GM19467 (cell line): ENCODE results near the gene PSD.

Experiments used
- ATAC-seq: cut with Tn5 transposase; IDR thresholded peaks from one replicate; pipeline ENCODE4 v1.9.1; 2021; ENCODE audit warnings: mild to moderate bottlenecking, moderate library complexity; ENCODE audit not compliant: unreplicated experiment

PSD gene

GRCh38 chr10:102420714-102421506 is 2.3 kb upstream of the PSD start, which contains the start of gene FBXL15:
TSS of gene FBXL15 (plus strand) at chr10:102420836. CDS start at chr10:102421130, 294 bp downstream.
- ATAC-seq, result peak; percentile 70

DNA sequence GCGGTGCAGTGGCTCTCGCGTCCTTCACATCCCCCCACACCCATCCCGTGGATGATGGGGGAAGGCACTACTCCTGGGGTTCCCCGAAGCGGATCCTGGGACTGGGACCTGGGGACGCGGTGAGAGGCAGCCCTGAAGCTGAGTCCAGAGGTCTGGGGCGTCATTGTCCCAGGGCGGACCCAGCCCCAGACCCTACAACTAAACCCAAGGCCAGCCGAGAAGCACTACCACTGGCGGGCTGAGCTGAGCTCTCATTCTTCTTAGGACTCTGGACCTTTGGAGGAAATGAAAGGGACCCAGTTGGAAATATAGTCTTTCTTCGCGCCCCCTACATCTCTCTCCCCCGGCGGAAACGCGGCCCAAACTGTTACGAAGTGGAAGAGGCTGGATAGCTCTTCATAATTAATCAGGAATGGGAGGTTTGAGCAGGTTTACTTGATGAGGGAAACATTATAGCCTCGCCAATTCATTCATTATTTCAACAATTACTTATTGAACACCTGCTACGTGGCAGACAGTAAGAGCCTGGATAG is 1.7 kb upstream of the PSD start:
- no peak for ATAC-seq

- no peak for ATAC-seq
These were observed 940 bp upstream of the PSD start for GRCh38 chr10:102419269-102420180.

GRCh38 chr10:102416695-102417094 is 1.9 kb downstream of the PSD start:
- no peak for ATAC-seq

DNA sequence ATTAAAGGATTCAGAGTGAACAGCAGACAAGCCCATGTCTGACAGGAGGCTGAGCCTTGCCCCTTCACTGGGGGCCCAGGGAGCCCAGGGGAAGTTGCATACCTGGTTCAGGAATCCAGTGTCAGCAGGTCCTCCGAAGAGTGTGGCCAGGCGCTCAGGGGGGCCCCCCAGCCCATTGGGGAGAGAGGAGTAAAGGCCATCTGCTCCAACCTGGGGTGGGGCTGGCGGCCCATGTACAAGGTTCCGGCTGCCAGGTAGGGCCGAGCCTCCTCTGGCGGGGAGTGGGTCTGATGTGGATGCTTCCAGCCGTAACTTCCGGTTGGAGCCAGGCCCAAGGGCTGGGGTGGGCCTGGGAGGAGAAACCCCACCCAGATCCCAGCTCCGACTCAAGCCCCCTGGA is 2.3 kb downstream of the PSD start:
- ATAC-seq, result no peak

- ATAC-seq, result no peak
These were observed 3.8 kb downstream of the PSD start for GRCh38 chr10:102414749-102415148.

DNA sequence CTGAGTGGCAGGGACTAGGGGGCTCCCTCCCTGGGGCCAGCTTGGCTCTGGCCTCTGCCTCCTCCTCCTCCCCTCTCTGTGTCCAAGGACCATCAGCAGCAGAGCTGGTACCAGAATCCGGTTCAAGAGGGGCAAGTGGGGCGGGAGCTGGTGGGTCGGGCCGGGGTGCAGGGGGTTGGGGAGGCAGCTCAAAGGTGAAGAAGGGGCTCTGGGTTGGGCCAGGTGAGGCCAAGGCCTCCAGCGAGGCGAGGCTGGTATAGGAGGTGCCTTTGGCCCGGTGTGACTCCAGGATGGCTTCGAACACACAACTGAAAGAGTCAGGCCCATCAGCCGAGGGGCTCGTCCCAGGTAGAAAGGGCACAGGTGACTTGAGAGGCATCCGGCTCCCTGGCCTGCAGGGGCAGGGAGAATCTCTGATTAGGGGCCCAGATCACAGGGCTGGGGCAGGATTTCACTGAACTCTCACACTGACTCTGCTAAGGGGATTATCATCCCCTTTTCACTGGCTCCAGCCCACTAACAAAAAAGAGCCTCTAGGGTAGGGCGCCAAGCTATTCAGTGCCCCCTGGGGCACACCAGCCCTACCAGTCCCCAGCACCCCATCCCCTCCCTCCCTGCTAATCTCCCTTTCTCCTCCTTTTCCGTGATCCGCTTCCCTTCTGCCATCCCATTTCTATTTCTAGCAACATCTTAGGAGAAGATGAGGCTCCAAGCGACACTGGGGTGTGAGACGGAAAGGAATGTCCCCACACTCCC is 4.6 kb downstream of the PSD start:
- no peak for ATAC-seq

DNA sequence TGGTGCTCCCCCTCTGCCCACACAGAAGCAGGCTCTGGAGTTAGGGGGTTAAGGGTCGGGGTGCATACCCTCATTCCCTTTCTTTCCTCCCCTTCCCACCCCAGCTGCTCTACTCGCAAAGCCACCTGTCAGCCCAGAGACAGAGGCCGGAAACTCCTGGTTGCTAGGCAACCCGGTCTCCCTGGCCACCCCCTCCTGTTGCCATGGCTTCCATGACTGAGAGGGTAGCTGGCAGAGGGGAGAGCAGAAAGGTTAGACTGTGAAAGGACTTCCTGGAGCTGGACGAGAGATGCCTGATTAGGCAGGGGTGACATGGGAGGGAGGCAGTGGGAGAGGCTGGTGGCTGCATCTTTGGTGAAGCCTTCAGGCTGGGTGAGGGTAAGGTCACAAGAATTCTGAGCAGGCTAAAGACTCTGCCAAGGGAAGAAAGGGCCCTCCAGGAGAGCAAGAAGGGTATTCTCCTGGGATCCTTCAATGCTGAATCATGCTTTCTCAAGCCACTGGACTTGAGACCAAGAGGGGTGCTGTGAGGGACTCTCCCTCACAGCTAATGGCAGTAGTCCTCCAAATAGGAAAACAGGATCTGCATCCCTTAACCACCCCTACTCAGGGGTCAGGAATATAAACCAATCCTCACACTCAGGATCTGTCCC is 5.4 kb downstream of the PSD start:
- no peak for ATAC-seq

GRCh38 chr10:102412293-102412692 is 6.3 kb downstream of the PSD start:
- no peak for ATAC-seq

DNA sequence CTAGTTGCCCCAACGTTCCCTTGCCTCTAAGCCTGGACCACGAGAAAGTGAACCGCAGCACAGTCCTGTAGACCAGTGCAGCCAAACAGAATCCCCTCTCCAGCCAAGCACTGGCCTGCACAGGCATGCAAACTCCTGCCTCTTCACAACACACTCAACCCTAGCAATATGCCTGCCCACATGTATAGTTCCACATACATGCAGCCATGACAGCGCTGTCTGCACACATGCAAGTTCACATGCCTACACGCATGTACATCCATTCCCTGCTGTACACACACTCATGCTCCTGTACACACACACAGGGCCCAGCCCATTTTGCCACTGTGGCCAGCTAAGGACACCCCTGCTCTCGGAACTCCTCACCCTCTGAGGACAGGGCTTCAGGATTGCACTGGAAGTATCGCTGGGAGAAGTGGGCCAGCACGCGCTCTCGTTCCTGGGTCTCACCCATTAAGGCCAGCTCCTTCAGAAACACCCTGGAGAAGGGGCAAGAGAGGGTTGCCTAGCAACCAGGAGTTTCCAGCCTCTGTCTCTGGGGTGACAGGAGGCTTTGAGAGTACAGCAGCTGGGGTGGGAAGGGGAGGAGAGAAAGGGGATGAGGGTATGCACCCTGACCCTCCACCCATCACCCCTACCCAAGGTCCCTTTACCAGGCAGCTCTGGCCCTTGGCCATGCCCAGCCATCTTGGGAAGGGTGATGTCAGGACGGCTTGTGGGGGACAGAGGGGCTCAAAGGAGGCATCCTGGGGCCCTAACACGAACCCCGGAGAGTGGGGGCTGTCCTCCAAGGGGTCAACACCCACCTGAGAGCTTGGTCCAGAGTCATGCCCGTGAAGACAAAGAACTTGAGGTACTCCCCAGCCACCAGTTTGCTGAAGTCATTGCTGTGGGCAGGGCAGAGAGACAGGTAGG is 7.0 kb downstream of the PSD start:
- ATAC-seq, result no peak

DNA sequence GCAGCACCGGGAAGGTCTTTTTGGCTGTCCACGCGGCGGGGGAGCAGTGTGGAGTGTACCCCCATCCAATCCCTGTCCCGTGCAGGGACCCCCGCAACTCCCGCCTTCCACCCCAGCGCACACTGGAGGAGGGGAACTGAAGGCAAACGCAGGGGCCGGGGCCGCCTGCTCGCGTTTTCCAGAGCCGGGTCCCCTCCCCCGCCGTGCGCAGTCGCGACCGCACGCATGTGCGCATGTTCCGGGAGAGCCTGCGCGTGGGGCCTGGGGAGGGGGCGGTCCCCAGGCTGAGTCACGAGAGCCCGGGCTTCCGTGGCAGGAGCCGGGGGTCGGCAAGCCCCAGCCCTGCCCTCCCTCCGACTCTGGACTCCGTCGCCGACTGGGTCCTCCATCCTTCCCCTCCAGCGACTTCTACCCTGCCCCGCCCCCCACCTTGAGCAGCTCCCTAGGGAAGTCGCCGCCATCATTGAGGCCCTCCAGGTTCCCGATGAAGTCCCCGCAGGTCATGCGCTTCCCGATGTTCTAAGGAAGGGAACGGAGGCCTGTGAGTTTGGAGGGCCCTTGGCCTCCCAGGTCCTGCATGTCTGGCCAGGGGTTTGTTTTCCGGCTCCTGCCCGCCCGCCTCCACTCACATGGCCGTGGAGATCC is 8.0 kb downstream of the PSD start:
- no peak for ATAC-seq

DNA sequence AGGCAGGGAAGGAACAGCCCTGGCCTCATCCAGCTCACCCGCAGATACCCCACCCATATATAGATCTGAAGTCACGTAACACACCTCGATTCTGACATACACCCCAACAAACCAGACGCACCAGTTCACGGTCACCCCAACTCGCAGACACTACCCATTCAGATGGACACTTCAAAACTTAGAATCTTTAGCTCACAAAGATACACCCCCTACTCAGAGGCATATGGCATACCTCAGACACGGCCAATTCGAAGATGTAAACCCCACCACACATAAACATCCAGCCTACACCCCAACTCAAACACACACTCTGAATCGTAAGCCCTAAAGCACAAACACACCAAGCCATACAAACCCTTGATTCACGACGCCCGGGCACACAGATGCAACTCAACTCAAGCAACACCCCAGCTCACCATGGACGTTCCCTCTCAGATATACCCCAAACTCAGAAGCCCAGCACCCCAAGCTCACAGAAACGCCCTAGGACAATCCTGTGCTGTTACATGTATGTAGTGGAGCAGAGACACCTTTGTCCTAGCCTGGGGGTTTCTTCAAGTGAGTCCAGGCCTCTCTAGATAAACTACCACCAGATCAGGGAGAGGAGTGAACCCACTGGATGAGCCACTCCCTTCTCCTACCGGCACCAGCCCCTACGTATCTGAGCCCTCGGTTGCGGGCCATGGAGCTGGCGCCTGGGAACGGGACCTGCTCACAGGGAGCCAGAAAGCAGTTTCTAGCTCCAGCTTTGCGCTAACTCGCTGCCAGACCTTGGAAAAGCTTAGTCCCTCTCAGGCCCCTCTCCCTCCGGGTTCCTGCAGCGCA is 8.8 kb downstream of the PSD start:
- no peak for ATAC-seq

DNA sequence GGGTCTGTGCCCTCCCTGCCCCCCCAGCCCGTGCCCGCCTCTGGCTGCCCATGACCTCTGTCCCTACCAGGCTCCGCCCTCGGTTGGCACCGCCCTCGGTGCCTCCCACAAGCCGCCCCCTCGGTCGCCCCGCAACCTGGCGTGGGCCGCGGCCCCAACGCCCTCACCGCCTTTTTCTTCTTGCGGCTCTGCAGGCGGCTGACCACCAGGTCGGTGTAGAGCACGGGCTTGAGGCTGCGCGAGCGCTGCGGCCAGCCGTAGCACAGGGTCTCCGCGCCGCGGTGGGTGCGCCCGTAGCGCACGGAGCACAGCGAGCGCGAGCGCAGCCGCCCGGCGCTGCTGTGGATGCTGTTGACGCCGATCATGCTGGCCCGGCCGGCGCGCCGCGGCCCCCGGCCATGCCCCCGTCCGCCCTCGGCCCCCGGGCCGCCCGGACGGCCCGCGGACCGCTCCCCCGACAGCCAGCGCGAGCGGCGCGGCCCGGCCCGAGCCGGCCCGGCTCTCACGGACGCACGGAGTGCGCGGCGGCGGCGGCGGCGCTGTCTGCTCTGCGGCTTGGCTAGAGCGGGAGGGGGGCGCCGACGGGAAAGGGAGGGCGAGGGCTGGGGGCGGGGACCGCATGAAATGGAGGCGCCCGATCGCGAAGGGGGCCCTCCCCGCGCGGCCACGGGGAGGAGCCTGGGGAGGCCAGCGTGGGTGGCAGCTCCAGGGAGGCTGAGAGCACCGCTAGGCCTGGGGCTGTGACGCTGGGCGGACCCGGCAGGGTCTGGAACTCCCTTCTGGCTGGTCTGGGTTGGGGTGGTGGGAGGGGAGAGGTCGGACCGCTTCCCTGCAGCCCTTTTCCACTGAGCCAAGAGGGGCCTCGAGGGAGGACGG is 9.6 kb downstream of the PSD start:
- no peak for ATAC-seq

GRCh38 chr10:102408131-102408727 is 10.4 kb downstream of the PSD start:
- ATAC-seq, result no peak

DNA sequence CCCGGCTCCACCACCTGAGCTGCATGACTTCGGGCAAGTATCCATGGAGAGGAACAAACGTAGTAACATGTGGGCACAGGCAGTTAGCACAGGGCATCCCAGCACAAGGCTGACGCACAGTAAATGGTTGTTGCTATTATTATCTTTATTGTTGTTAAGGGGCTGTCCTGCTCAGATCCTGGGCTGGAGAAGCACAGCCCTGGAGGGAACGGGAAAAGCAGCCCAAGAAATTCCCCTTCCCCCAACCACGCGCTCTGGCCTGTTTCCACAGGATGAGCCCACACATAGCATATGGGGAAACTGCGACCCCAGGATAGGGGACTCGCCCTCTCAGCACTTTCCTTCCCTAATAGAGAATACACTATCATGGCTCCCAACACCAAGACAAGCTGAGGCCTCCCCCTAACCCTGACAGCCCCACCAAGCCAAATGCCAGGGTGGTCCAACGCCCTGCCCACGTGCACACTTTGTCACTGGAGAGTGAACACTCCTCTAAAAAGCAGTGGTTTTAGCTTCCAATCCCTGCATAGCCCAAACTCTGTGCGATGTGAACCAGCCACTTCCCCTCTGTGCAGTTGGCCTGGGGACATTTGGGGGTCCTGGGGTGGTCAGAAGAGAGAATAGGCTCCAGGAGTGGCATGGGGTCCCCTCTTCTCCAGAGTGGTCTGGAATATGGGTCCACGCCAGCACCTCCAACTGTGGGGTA is 11.0 kb downstream of the PSD start:
- no peak for ATAC-seq

DNA sequence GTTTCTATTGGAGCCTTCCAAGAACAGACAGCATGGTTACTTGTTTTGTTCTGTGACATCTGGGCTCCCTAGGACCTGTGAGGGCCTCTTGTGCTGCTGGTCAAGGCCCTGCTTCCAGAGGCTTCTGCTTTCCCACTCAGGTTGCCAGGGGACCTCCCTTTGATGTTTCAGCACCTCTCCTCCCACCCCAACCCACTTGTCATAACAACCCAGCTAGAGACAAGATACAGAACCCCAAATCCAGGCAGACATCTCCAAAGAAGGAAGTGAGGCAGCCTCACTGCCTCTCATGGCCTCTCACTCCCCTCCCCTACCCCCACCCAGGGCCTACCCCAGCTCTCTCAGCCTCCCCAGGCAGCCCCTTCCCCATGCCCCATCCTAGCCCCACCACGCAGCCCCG is 11.8 kb downstream of the PSD start:
- no peak for ATAC-seq
